Fibroblast of lung (primary cell): ENCODE results near the gene SLC24A1. TPM values are rescaled to one million over a fixed set of nuclear protein-coding genes. Genes with fewer than 3 reads are reported as not detected.

Source experiments
- DNase-seq, 2 donors: peaks; one replicate each; pipeline versions ENCODE4 v3.0.0 to v3.0.0-alpha.2; 2010; ENCODE audit warnings: low read depth in 2 of 2
- H2AFZ ChIP-seq: 2 replicates; pipeline ENCODE4 v1.5.1; 2012; ENCODE audit warnings: low read length, control low read depth, inconsistent platforms
- H3K27ac ChIP-seq: 2 replicates; pipeline ENCODE4 v1.5.1; 2011; ENCODE audit warnings: low read length, control low read depth; ENCODE audit not compliant: insufficient read depth
- H3K27me3 ChIP-seq: 2 replicates; pipeline ENCODE4 v1.5.1; 2011; ENCODE audit warnings: mild to moderate bottlenecking, low read length; ENCODE audit not compliant: control insufficient read depth, insufficient read depth
- H3K36me3 ChIP-seq: 2 replicates; pipeline ENCODE4 v1.5.1; 2011; ENCODE audit warnings: low read length; ENCODE audit not compliant: control insufficient read depth, insufficient read depth
- H3K4me1 ChIP-seq: 2 replicates; pipeline ENCODE4 v1.5.1; 2011; ENCODE audit warnings: low read length; ENCODE audit not compliant: control insufficient read depth, insufficient read depth; ENCODE audit errors: extremely low read depth
- H3K4me2 ChIP-seq: 2 replicates; pipeline ENCODE4 v1.5.1; 2011; ENCODE audit warnings: low read length, control low read depth; ENCODE audit not compliant: insufficient read depth; ENCODE audit errors: extremely low read depth
- H3K4me3 ChIP-seq, 4 experiments: fragments of 200-600 bp in 1 of 4; sonication (generic) in 1 of 4; replicated peaks in 1 of 4; 2 replicates each; pipeline ENCODE4 v1.5.1; 2011 to 2016; ENCODE audit warnings: low read length in 4 of 4, low read depth in 3 of 4, mild to moderate bottlenecking in 3 of 4, control low read depth in 2 of 4, inconsistent platforms in 1 of 4, mixed read lengths in 1 of 4; ENCODE audit not compliant: insufficient read depth in 1 of 4; ENCODE audit errors: control extremely low read depth in 1 of 4
- H3K79me2 ChIP-seq: 2 replicates; pipeline ENCODE4 v1.5.1; 2012; ENCODE audit warnings: mild to moderate bottlenecking, low read length, inconsistent platforms; ENCODE audit not compliant: control insufficient read depth, insufficient read depth
- H3K9ac ChIP-seq: 2 replicates; pipeline ENCODE4 v1.5.1; 2011; ENCODE audit warnings: mild to moderate bottlenecking, low read length, control low read depth; ENCODE audit not compliant: insufficient read depth
- H3K9me3 ChIP-seq: 2 replicates; pipeline ENCODE4 v1.5.1; 2012; ENCODE audit warnings: low read depth, low read length; ENCODE audit not compliant: control insufficient read depth, insufficient read depth
- H4K20me1 ChIP-seq: 2 replicates; pipeline ENCODE4 v1.5.1; 2011; ENCODE audit warnings: low read length; ENCODE audit not compliant: control insufficient read depth, insufficient read depth; ENCODE audit errors: extremely low read depth
- CTCF ChIP-seq, 2 donors: IDR thresholded peaks in 1 of 2; conservative IDR thresholded peaks in 1 of 2; 1 replicate in 1 of 2; 2 replicates in 1 of 2; pipeline ENCODE4 v1.5.1; 2011 to 2012; ENCODE audit warnings: low read length in 2 of 2, control low read depth in 1 of 2, inconsistent platforms in 1 of 2, low read depth in 1 of 2, mild to moderate bottlenecking in 1 of 2
- EZH2 ChIP-seq: IDR thresholded peaks from 2 replicates; pipeline ENCODE4 v1.5.1; 2012; ENCODE audit warnings: low read length, control low read depth, mild to moderate bottlenecking; ENCODE audit errors: missing control alignments
- polyA plus RNA-seq, 2 donors: library from polyadenylated mRNA; depleted of rRNA in 1 of 2; stranded (reverse) in 1 of 2; unstranded in 1 of 2; fragments of >200 nt; gene quantifications; 2 replicates each; pipeline ENCODE4 v1.2.1, GENCODE V29; 2011 to 2012; ENCODE audit warnings: missing spikeins in 1 of 2
- total RNA-seq: library from RNA; depleted of rRNA; stranded (reverse); fragments of >200 nt; gene quantifications from 2 replicates; pipeline ENCODE4 v1.2.1, GENCODE V29; 2014

The SLC24A1 gene
- total and polyA plus RNA-seq, 2 donors (not counting 1 experiment from before 2014, with no cell fraction given) = 4.5 to 7.9 TPM

DNA sequence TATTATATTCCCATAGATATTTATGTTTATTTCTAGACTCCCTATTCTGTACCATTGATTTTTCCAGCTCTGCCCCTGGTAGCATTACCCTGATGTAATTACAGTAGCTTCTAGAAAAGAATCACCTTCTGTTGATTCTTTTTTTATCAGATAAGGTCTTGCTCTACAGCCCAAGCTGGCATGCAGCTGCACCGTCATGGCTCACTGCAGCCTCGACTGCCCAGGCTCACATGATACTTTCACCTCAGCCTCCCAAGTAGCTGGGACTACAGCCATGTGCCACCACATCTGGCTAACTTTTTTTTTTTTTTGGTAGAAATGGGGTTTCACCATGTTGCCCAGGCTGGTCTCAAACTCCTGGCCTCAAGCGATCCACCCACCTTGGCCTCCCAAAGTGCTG, 41.8 kb downstream of the SLC24A1 start:
- Histone ChIP-seq H3K4me1 (no peaks in the 10 kb centered on the region), H4K20me1 (no peaks in the 10 kb centered on the region), H3K9ac (no peak overlapping the region), H3K4me3 (no peak overlapping the region), H3K9me3 (no peaks in the 10 kb centered on the region), H3K79me2 (no peaks in the 10 kb centered on the region), H3K4me2 (no peak overlapping the region), H3K27ac (no peak overlapping the region), H3K27me3 (no peaks in the 10 kb centered on the region), H2AFZ (no peak overlapping the region), H3K36me3 (no peaks in the 10 kb centered on the region)
- DNase-seq = no peak
- TF ChIP-seq CTCF (conservative IDR thresholded peaks at IDR 0.05 in 1 of 2, IDR thresholded peaks at IDR 0.05 in 1 of 2; ENCODE audit: low read depth in 1 of 2, low read length in 2 of 2) = no peak
- TF ChIP-seq EZH2 = no peak

DNA sequence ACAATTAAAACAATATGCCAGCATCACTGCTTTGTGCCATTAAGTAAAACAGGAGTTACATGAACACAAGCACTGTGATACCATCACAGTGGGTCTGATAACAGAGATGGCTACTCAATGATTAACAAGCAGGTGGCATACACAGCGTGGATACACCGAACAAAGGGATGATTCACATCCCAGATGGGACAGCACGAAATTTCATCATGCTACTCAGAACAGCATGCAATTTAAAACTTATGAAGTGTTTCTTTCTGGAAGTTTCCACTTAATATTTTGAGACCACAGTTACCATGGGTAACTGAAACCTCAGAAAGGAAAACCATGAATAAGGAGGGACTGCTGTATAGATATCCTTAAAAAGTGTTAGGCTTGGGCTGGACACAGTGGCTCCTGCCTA, 44.5 kb downstream of the SLC24A1 start:
- no peaks in the 10 kb centered on the region for H3K79me2 ChIP-seq
- no peak overlapping the region for H2AFZ ChIP-seq
- H3K4me3 ChIP-seq = no peak overlapping the region
- no peaks in the 10 kb centered on the region for H3K4me1 ChIP-seq
- DNase-seq = peak; percentile 66 to 68
- H3K9ac ChIP-seq = no peak overlapping the region
- TF ChIP-seq CTCF (conservative IDR thresholded peaks at IDR 0.05 in 1 of 2, IDR thresholded peaks at IDR 0.05 in 1 of 2; ENCODE audit: low read depth in 1 of 2, low read length in 2 of 2) = no peak
- no peak overlapping the region for H3K27ac ChIP-seq
- H3K9me3 ChIP-seq = no peaks in the 10 kb centered on the region
- no peaks in the 10 kb centered on the region for H3K36me3 ChIP-seq
- H3K4me2 ChIP-seq = no peak overlapping the region
- H4K20me1 ChIP-seq = no peaks in the 10 kb centered on the region
- H3K27me3 ChIP-seq = no peaks in the 10 kb centered on the region

DNA sequence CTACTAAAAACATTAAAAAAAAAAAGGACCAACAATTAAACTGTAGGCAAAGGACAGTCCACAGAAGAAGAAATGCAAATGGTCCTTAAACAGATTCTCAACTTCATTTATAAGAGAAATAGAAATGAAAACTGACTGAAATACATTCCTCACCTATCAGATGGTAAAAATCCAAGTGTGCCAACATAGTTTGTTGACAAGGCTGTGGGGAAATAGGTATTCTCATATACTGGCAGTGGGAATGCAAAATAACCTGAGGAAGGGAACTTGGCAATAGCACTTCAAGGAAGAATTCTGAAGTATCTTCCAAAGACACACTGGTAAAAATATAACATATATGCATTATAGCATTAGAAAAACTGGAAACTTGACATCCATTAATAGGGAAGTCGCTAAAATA, 53.8 kb downstream of the SLC24A1 start:
- H3K4me2 ChIP-seq = no peak overlapping the region
- no peak overlapping the region for H3K9ac ChIP-seq
- no peaks in the 10 kb centered on the region for H3K9me3 ChIP-seq
- H3K4me1 ChIP-seq = no peaks in the 10 kb centered on the region
- H4K20me1 ChIP-seq = no peaks in the 10 kb centered on the region
- H3K27ac ChIP-seq = no peak overlapping the region
- DNase-seq = no peak
- no peak overlapping the region for H2AFZ ChIP-seq
- H3K79me2 ChIP-seq = no peaks in the 10 kb centered on the region
- H3K36me3 ChIP-seq = no peaks in the 10 kb centered on the region
- TF ChIP-seq EZH2 (no peak), CTCF (conservative IDR thresholded peaks at IDR 0.05 in 1 of 2, IDR thresholded peaks at IDR 0.05 in 1 of 2; ENCODE audit: low read depth in 1 of 2, low read length in 2 of 2) (no peak)
- no peaks in the 10 kb centered on the region for H3K27me3 ChIP-seq
- H3K4me3 ChIP-seq = no peak overlapping the region
